ENCODE results near the gene DAB2.

The DAB2 gene

DNA sequence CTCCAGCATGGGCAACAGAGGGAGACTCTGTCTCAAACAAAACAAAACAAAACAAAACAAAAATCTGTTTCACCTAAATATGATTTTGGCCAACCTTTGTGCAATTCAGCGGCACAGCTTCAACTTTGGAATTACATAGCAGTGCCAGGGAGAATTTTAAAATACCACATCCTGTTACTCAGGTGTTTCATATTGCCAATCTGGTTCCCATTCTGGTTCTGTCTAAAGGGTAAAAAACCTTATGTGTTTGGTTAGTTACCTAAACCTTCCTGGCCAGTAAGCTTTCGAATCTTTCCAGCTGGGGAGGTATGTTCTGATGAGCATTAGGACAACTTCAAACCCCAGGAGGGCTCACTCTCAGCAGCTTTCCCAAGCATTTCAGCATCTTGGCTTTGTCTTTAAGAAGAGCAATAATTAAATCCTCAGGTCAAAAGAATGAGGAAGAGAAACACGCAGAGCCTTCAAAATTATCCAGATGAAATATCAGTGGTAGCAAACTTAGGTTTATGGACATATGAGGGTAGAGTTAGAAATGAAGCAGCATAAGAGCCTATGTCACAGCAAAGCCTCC is 2.7 kb downstream of the DAB2 start:
- Histone ChIP-seq H3K4me3 (ENCODE audit: low read depth, low read length) (no peak overlapping the region), H3K4me1 (no peaks in the 10 kb centered on the region), H3K27me3 (peaks cover 34% of the 10 kb centered on the region), H3K9me3 (no peaks in the 10 kb centered on the region), H3K36me3 (no peaks in the 10 kb centered on the region)
- TF ChIP-seq, protein P1, sequence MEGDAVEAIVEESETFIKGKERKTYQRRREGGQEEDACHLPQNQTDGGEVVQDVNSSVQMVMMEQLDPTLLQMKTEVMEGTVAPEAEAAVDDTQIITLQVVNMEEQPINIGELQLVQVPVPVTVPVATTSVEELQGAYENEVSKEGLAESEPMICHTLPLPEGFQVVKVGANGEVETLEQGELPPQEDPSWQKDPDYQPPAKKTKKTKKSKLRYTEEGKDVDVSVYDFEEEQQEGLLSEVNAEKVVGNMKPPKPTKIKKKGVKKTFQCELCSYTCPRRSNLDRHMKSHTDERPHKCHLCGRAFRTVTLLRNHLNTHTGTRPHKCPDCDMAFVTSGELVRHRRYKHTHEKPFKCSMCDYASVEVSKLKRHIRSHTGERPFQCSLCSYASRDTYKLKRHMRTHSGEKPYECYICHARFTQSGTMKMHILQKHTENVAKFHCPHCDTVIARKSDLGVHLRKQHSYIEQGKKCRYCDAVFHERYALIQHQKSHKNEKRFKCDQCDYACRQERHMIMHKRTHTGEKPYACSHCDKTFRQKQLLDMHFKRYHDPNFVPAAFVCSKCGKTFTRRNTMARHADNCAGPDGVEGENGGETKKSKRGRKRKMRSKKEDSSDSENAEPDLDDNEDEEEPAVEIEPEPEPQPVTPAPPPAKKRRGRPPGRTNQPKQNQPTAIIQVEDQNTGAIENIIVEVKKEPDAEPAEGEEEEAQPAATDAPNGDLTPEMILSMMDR (IDR thresholded peaks at IDR 0.05; ENCODE audit: low read depth, low read length) = no peak
- no peak for DNase-seq

DNA sequence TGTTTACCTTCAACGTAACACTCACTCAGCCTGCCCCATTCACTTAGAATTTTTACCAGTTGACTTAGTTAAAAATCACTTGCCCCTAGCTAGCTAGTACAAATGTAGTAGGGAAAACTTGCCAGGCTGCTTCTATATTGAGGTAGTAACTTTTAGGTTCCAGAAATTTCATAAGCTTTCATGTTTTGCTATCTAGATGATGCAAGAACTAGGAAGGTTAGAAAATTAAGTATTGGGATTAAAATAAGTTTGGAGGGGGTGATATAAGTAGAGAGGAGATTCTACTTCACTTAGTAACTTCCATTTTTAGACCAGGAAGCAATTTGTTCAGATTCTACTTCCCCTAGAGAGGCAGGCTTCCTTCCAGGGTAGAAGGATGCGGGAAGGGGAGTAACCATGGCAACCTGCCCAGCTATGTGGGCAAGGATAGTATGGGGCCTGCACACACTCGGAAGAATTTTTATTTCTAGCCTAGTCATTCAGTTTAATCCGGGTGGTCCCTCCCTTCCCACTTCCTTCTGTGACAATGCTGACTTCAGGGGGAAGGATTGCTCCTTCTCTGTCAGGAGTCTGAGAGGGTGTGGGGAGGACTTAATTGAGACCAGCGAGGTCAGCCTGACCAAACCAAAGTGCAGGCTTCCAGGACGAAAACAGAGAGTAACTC is 4.2 kb downstream of the DAB2 start:
- TF ChIP-seq, protein P1 (IDR thresholded peaks at IDR 0.05; ENCODE audit: low read depth, low read length) = no peak
- Histone ChIP-seq H3K4me1 (no peaks in the 10 kb centered on the region), H3K4me3 (ENCODE audit: low read depth, low read length) (no peak overlapping the region), H3K9me3 (no peaks in the 10 kb centered on the region), H3K27me3 (peaks cover 22% of the 10 kb centered on the region), H3K36me3 (no peaks in the 10 kb centered on the region)
- DNase-seq = no peak

DNA sequence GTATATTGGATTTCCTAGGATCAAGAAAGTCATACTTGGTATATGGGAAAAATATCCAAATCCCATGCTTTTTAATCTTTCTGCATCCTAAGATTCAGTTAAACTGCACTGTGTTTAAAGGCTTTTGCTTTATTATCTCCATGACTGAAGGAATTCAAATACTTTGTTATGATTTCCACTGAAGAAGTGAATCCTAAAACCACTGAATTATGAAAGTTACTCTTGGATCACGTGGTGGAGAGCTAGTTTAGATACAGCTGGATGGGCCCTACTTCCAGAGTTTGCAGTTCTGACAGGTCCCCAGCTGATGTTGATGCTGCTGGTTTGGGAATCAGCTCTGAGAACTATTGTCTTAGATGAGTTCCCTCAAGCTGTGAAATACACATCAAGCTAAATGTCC is 5.0 kb downstream of the DAB2 start:
- TF ChIP-seq, protein P1 (IDR thresholded peaks at IDR 0.05; ENCODE audit: low read depth, low read length) = no peak
- Histone ChIP-seq H3K4me3 (ENCODE audit: low read depth, low read length) (no peak overlapping the region), H3K9me3 (no peaks in the 10 kb centered on the region), H3K36me3 (no peaks in the 10 kb centered on the region), H3K27me3 (peaks cover 14% of the 10 kb centered on the region), H3K4me1 (no peaks in the 10 kb centered on the region)
- DNase-seq = no peak

DNA sequence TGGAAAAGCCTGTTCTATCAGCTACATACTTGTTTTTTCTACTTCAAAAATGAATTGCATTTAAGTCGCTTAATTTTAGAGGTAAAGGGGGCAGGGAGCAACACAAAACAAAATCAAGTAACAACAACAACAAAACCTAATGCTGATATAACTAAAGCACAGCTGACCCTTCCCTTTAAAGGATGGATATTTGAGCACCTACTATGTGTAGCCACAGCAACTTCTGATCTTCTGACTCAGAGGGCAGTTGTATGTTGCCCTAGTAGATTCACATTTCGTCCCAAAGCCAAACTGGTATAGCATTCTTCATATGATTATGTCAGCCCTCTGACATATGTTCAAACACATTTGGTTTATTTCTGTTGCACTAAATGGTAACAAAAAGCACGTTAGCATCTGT is 6.8 kb downstream of the DAB2 start:
- Histone ChIP-seq H3K4me3 (ENCODE audit: low read depth, low read length) (no peak overlapping the region), H3K9me3 (no peaks in the 10 kb centered on the region), H3K36me3 (no peaks in the 10 kb centered on the region), H3K4me1 (no peaks in the 10 kb centered on the region), H3K27me3 (no peaks in the 10 kb centered on the region; the same call in none of the 2 replicates)
- TF ChIP-seq, protein P1 (IDR thresholded peaks at IDR 0.05; ENCODE audit: low read depth, low read length) = no peak
- no peak for DNase-seq

DNA sequence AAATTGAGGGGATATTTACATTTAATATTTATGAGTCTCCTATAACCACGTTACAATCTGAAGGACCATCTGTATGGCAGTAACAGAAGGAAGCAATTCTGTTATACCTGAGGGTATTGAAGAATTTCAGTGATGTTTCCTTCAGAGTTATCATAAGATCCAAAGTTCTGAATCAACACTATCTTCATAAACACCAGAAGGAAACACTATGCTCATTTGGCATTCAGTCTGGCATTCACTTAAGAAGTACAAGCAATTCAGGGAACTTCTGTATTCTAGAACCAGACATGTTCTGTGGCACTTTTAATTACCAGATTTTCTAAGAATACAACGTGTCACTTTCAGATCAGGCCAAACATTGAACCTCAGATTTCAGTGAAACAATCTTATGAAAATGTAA is 9.6 kb downstream of the DAB2 start:
- H3K4me3 ChIP-seq (ENCODE audit: low read depth, low read length) = no peak overlapping the region
- DNase-seq = no peak
- TF ChIP-seq, protein P1 (IDR thresholded peaks at IDR 0.05; ENCODE audit: low read depth, low read length) = no peak
- H3K36me3 ChIP-seq = no peaks in the 10 kb centered on the region
- no peaks in the 10 kb centered on the region for H3K4me1 ChIP-seq
- H3K9me3 ChIP-seq = no peaks in the 10 kb centered on the region
- no peaks in the 10 kb centered on the region for H3K27me3 ChIP-seq

DNA sequence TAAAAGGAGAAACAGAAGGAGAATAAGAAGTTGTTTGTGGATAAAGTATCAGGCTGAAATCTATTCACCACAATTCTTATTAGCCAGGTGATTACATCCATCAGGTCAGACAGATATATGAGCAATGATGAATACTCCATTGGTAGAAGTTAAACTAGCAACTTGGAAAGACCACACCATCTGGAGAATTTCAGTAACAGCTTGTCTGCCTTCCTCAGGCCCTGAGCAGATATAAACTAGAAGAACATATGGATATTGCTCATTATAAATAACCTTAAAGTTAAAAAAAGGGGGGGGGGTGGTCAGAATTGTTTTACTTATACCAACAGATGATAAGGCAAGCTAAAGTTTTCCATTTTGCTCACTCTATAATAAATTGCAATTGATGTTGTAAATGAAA is 10.4 kb downstream of the DAB2 start:
- H3K4me3 ChIP-seq (ENCODE audit: low read depth, low read length) = no peak overlapping the region
- DNase-seq = no peak
- H3K36me3 ChIP-seq = no peaks in the 10 kb centered on the region
- H3K27me3 ChIP-seq = no peaks in the 10 kb centered on the region
- no peaks in the 10 kb centered on the region for H3K9me3 ChIP-seq
- H3K4me1 ChIP-seq = no peaks in the 10 kb centered on the region
- TF ChIP-seq, protein P1 (IDR thresholded peaks at IDR 0.05; ENCODE audit: low read depth, low read length) = no peak

Data from BE2C (cell line).